ENCODE measurements around the gene HRAS.

HRAS gene

DNA sequence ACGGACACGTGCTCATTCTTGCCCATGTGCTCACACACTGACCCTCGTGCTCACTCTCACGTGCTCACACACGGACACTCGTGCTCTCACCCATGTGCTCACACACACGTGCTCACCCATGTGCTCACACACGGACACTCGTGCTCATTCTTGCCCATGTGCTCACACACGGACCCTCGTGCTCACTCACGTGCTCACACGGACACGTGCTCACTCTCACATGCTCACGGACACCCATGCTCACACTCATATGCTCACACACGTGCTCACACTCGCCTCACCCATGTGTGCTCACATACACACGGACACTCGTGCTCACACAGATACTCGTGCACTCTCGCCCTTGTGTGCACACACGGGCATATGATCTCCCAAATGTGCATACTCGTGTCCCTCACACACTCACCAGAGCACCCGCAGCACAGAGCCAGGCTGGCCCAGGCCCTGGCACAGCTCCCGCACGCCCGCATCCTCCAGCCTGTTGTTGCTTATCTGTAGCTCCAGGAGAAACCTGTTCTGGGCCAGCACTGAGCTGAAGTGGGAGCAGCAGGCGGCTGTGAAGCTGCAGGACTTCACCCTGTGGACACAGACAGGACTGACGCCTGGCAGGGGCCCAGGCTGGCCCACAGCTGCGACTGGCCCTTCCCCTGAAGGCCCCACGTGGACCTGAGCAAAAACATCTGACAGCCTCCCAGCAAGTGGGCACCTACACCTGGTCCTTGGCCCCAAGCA is 37.6 kb downstream of the HRAS start:
- Histone ChIP-seq H3K36me3 (ENCODE audit: insufficient read depth, low read length) (peaks cover 13% of the 10 kb centered on the region; the same call in 1 of the 2 replicates), H3K27me3 (ENCODE audit: insufficient read depth, low read length) (no peaks in the 10 kb centered on the region), H3K27ac (ENCODE audit: low read depth, low read length) (no peak overlapping the region), H2AFZ (ENCODE audit: low read length, unreplicated experiment) (no peak overlapping the region), H3K4me3 (ENCODE audit: low read depth, low read length) (no peak overlapping the region), H3K4me1 (ENCODE audit: control insufficient read depth, insufficient read depth, low read length, unreplicated experiment) (peaks cover 3% of the 10 kb centered on the region), H3K79me2 (ENCODE audit: control insufficient read depth, insufficient read depth, low read length, unreplicated experiment) (peaks cover 18% of the 10 kb centered on the region)

DNA sequence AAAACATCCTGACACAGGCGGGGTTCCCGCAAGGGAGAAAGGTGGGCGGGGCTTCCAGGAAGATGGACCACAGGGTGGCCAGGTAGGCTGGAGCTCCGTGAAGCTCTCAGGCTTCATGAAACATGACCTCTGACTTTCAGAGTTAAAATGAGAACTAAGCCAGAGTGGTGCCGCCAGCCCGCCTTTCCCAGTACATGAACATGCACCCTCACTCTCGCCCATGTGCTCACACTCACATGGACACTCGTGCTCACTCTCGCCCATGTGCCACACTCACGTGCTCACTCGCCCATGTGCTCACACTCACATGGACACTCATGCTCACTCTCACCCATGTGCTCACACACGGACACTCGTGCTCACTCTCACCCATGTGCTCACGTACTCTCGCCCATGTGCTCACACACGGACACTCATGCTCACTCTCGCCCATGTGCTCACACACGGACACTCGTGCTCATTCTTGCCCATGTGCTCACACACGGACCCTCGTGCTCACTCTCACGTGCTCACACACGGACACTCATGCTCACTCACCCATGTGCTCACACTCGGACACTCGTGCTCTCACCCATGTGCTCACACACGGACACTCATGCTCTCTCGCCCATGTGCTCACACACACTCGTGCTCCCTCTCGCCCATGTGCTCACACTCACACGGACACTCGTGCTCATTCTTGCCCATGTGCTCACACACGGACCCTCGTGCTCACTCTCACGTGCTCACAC is 38.4 kb downstream of the HRAS start:
- Histone ChIP-seq H3K36me3 (ENCODE audit: insufficient read depth, low read length) (peaks cover 13% of the 10 kb centered on the region; the same call in 1 of the 2 replicates), H2AFZ (ENCODE audit: low read length, unreplicated experiment) (no peak overlapping the region), H3K27ac (ENCODE audit: low read depth, low read length) (no peak overlapping the region), H3K27me3 (ENCODE audit: insufficient read depth, low read length) (no peaks in the 10 kb centered on the region), H3K4me3 (ENCODE audit: low read depth, low read length) (no peak overlapping the region), H3K79me2 (ENCODE audit: control insufficient read depth, insufficient read depth, low read length, unreplicated experiment) (peaks cover 10% of the 10 kb centered on the region), H3K4me1 (ENCODE audit: control insufficient read depth, insufficient read depth, low read length, unreplicated experiment) (no peaks in the 10 kb centered on the region)

DNA sequence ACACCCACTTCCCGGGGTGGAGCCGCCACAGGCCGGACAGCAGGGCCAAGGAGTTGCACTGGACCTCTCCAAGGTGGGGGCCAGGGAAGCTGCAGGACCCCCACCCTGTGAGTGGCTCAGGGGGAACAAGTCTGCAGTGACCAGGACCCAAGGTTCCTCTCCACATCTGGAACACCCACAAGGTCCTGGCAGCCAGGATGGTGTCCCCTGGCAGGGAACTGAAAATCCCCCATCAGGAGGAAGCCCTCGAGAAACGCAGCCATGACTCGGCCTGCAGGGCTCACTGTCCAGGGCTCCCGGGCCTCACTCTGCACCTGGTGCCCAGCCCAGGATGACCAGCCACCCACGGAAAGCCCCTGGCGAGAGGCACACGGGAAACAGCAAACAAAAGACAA is 39.8 kb downstream of the HRAS start:
- Histone ChIP-seq H3K4me1 (ENCODE audit: control insufficient read depth, insufficient read depth, low read length, unreplicated experiment) (no peaks in the 10 kb centered on the region), H3K4me3 (ENCODE audit: low read depth, low read length) (no peak overlapping the region), H3K27ac (ENCODE audit: low read depth, low read length) (0 out of 2 replicates have a peak overlapping the region, but pooled peaks have one; percentile 21), H3K27me3 (ENCODE audit: insufficient read depth, low read length) (no peaks in the 10 kb centered on the region), H3K36me3 (ENCODE audit: insufficient read depth, low read length) (peaks cover 13% of the 10 kb centered on the region; the same call in 1 of the 2 replicates), H2AFZ (ENCODE audit: low read length, unreplicated experiment) (no peak overlapping the region), H3K79me2 (ENCODE audit: control insufficient read depth, insufficient read depth, low read length, unreplicated experiment) (no peaks in the 10 kb centered on the region)

DNA sequence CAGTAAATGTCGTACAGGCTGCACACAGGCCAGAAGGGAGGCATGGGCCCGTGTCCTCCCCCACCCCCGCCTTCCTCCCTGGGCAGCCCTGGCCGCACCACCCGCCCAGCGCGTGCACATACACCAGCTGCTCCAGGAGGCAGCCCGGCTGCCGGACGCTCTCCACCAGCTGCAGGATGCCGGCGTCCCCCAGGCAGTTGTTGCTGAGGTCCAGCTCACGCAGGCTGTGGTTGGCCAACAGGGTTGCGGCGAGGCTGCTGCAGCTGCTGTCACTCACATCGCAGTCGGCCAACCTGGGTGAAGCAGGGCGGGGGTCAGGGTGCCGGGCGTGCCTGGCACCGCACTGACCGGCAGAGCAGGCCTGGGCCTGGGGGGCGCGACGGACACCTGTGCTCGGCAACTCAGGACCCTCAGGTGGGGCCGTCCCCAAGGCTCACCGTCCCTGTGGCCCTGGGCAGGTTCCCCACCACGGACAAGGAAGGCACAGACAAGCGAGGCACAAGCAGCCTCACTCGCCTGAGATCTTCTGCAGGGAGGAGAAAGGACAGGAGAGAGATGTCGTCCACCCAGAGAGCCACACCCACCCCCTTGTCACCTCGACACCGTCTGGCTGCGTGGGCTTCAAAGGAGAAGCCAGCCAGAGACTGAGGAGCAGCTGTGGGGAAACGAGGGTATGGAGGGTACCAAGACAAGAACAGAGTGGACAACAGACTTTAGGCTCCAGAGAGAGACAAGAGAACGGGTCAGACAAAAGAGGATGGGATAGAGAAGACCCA is 40.4 kb downstream of the HRAS start:
- Histone ChIP-seq H3K27ac (ENCODE audit: low read depth, low read length) (no peak overlapping the region), H3K4me3 (ENCODE audit: low read depth, low read length) (no peak overlapping the region), H3K27me3 (ENCODE audit: insufficient read depth, low read length) (no peaks in the 10 kb centered on the region), H2AFZ (ENCODE audit: low read length, unreplicated experiment) (no peak overlapping the region), H3K4me1 (ENCODE audit: control insufficient read depth, insufficient read depth, low read length, unreplicated experiment) (no peaks in the 10 kb centered on the region), H3K79me2 (ENCODE audit: control insufficient read depth, insufficient read depth, low read length, unreplicated experiment) (no peaks in the 10 kb centered on the region), H3K36me3 (ENCODE audit: insufficient read depth, low read length) (peaks cover 13% of the 10 kb centered on the region; the same call in 1 of the 2 replicates)

DNA sequence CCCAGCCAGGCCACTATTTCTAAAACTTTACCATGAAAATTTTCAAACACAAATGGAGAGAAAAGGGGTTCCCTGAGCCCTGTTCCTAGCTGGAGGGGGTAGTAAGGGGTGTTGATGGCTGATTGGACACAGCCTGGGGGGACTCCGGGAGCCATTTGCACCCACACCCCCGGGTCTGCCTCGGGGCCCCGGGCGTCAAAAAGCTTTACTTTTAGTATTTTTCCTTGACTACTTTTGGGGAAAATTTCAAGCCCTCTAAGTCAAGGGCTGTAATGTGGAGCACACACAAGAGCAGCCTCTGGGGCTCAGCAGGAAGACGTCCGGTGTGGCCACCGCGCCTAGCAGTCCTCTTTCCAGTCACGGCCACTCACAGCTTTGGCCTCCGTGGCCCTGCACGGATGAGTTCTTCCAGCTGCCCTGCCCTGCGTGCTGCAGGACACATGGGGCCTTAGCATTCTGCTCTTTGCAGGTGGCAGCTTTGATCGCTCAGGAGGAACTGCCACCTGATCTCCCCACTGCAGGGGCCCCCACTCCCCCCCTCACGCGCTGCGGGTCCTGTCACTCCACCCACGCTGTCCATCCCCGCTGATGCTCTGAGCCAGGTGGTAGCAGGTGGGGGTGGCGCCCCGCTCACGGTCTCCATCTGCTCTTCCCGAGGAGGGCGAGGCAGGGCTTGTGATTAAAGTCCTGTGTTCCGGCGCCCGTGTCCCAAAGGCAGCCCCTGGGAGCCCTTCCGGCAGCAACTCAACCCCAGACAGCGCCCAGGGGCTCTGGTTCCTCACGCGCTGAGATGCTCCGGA is 42.7 kb downstream of the HRAS start:
- Histone ChIP-seq H3K4me3 (ENCODE audit: low read depth, low read length) (no peak overlapping the region), H3K27me3 (ENCODE audit: insufficient read depth, low read length) (no peaks in the 10 kb centered on the region), H3K4me1 (ENCODE audit: control insufficient read depth, insufficient read depth, low read length, unreplicated experiment) (no peaks in the 10 kb centered on the region), H3K79me2 (ENCODE audit: control insufficient read depth, insufficient read depth, low read length, unreplicated experiment) (no peaks in the 10 kb centered on the region), H3K36me3 (ENCODE audit: insufficient read depth, low read length) (peaks cover under 1% of the 10 kb centered on the region; the same call in 1 of the 2 replicates), H3K27ac (ENCODE audit: low read depth, low read length) (no peak overlapping the region), H2AFZ (ENCODE audit: low read length, unreplicated experiment) (no peak overlapping the region)

DNA sequence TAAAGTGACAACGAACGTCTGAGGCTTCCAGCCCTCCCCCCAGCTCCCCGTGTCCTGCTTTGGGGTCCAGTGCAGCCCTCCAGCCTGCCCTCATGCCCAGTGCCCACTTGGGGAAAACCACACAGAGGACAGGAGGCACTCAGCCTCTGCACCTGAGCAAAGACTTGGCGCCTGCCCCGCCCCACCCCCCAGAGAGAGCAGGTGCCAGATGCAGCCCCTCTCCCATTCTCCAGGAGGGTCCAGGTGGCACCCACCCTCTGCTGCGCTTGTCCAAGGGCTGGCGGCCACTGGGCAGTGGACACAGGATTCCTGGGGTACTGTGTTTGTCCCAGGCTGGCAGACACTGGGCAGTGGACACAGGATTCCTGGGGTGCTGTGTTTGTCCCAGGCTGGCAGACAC is 44.0 kb downstream of the HRAS start:
- H3K79me2 ChIP-seq (ENCODE audit: control insufficient read depth, insufficient read depth, low read length, unreplicated experiment), result no peaks in the 10 kb centered on the region
- H3K4me3 ChIP-seq (ENCODE audit: low read depth, low read length), result no peak overlapping the region
- H2AFZ ChIP-seq (ENCODE audit: low read length, unreplicated experiment), result no peak overlapping the region
- H3K27me3 ChIP-seq (ENCODE audit: insufficient read depth, low read length), result no peaks in the 10 kb centered on the region
- H3K36me3 ChIP-seq (ENCODE audit: insufficient read depth, low read length), result no peaks in the 10 kb centered on the region; the same call in 1 of the 2 replicates
- H3K27ac ChIP-seq (ENCODE audit: low read depth, low read length), result no peak overlapping the region
- no peaks in the 10 kb centered on the region for H3K4me1 ChIP-seq (ENCODE audit: control insufficient read depth, insufficient read depth, low read length, unreplicated experiment)

DNA sequence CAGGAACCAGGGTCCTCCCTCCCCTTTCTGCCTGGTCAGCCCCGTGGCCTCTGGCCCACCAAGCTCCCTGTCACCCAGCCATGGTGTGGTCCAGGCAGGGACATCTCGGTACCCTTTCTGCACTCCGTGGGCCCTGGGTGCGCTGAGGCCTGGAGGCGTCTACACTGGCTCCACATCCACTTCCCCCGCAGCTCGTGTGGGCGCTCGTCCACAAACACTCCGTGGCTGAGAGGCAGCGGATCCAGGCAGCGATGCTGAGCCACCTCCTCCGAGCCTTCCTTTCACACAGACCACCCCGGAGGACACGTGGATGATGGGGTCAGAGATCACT is 44.5 kb downstream of the HRAS start:
- Histone ChIP-seq H3K4me3 (ENCODE audit: low read depth, low read length) (no peak overlapping the region), H2AFZ (ENCODE audit: low read length, unreplicated experiment) (no peak overlapping the region), H3K27ac (ENCODE audit: low read depth, low read length) (no peak overlapping the region), H3K4me1 (ENCODE audit: control insufficient read depth, insufficient read depth, low read length, unreplicated experiment) (no peaks in the 10 kb centered on the region), H3K27me3 (ENCODE audit: insufficient read depth, low read length) (no peaks in the 10 kb centered on the region), H3K79me2 (ENCODE audit: control insufficient read depth, insufficient read depth, low read length, unreplicated experiment) (no peaks in the 10 kb centered on the region), H3K36me3 (ENCODE audit: insufficient read depth, low read length) (no peaks in the 10 kb centered on the region; the same call in 1 of the 2 replicates)

DNA sequence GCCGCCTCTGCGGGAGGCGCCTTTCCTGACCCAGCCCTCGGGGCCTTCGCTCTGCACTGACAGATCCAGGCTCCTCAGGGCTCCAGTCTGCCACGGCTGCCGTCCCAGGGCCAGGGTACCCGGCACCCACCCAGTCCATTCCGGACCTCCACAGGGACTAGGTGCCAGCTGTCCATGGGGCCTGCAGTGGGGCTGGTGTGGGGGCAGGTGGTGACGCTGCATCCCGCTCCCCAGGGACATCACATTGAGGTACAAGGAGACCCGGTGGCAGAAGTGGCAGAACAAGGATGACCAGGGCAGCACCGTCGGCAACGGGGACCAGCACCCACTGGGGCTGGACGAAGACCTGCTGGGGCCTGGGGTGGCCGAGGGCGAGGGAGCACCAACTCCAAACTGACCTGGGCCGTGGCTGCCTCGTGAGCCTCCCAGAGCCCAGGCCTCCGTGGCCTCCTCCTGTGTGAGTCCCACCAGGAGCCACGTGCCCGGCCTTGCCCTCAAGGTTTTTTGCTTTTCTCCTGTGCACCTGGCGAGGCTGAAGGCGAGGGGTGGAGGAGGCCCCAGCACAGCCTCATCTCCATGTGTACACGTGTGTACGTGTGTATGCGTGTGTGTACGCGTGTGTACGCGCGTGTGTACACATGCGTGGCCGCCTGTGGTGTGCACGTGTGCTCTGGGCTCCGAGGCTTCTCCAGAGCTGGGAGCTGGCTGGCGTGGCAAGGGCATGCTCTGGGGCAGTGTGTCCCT is 45.0 kb downstream of the HRAS start:
- no peaks in the 10 kb centered on the region for H3K79me2 ChIP-seq (ENCODE audit: control insufficient read depth, insufficient read depth, low read length, unreplicated experiment)
- H2AFZ ChIP-seq (ENCODE audit: low read length, unreplicated experiment), result no peak overlapping the region
- no peaks in the 10 kb centered on the region for H3K4me1 ChIP-seq (ENCODE audit: control insufficient read depth, insufficient read depth, low read length, unreplicated experiment)
- no peak overlapping the region for H3K27ac ChIP-seq (ENCODE audit: low read depth, low read length)
- H3K36me3 ChIP-seq (ENCODE audit: insufficient read depth, low read length), result no peaks in the 10 kb centered on the region; the same call in 1 of the 2 replicates
- H3K4me3 ChIP-seq (ENCODE audit: low read depth, low read length), result no peak overlapping the region
- no peaks in the 10 kb centered on the region for H3K27me3 ChIP-seq (ENCODE audit: insufficient read depth, low read length)

DNA sequence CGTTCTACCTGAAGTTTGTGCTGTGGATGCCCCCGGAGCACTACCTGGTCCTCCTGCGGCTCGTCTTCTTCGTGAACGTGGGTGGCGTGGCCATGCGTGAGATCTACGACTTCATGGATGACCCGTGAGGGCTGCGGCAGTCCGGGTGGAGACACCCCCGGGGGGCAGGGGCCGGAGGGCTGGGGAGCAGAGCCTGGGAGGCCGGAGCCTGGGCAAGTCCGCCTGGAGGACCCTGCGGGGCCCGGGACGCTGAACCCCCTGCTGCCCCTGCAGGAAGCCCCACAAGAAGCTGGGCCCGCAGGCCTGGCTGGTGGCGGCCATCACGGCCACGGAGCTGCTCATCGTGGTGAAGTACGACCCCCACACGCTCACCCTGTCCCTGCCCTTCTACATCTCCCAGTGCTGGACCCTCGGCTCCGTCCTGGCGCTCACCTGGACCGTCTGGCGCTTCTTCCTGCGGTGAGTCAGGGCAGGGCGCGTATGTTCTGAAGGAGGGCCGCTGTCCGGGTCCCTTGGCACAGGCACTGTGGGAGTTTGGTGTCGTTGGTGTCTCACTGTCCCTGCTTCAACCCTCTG is 45.7 kb downstream of the HRAS start:
- no peak overlapping the region for H3K27ac ChIP-seq (ENCODE audit: low read depth, low read length)
- no peaks in the 10 kb centered on the region for H3K79me2 ChIP-seq (ENCODE audit: control insufficient read depth, insufficient read depth, low read length, unreplicated experiment)
- no peak overlapping the region for H3K4me3 ChIP-seq (ENCODE audit: low read depth, low read length)
- no peaks in the 10 kb centered on the region for H3K4me1 ChIP-seq (ENCODE audit: control insufficient read depth, insufficient read depth, low read length, unreplicated experiment)
- H3K36me3 ChIP-seq (ENCODE audit: insufficient read depth, low read length), result no peaks in the 10 kb centered on the region
- H3K27me3 ChIP-seq (ENCODE audit: insufficient read depth, low read length), result no peaks in the 10 kb centered on the region
- no peak overlapping the region for H2AFZ ChIP-seq (ENCODE audit: low read length, unreplicated experiment)

All from ACC112 (cell line).